Tibial nerve (tissue), 4 donors: ENCODE data around the gene SRPRB.

ENCODE experiments used
- EP300 ChIP-seq, 2 donors: sonication (generic); formaldehyde crosslinking; IDR thresholded peaks; one replicate each; pipeline ENCODE4 v1.6.1; 2017; ENCODE audit warnings: antibody characterized with exemption in 2 of 2, mild to moderate bottlenecking in 1 of 2
- TF ChIP-seq, protein P1 (sequence below), 5 experiments: fragments of 200-600 bp in 3 of 5; fragments of 450-650 bp in 2 of 5; sonication (generic) in 3 of 5; IDR thresholded peaks; one replicate each; pipeline ENCODE4 v1.5.1; 2016 to 2019; ENCODE audit warnings: antibody characterized with exemption in 5 of 5, mild to moderate bottlenecking in 3 of 5, moderate library complexity in 2 of 5

- TF ChIP-seq, protein P1, sequence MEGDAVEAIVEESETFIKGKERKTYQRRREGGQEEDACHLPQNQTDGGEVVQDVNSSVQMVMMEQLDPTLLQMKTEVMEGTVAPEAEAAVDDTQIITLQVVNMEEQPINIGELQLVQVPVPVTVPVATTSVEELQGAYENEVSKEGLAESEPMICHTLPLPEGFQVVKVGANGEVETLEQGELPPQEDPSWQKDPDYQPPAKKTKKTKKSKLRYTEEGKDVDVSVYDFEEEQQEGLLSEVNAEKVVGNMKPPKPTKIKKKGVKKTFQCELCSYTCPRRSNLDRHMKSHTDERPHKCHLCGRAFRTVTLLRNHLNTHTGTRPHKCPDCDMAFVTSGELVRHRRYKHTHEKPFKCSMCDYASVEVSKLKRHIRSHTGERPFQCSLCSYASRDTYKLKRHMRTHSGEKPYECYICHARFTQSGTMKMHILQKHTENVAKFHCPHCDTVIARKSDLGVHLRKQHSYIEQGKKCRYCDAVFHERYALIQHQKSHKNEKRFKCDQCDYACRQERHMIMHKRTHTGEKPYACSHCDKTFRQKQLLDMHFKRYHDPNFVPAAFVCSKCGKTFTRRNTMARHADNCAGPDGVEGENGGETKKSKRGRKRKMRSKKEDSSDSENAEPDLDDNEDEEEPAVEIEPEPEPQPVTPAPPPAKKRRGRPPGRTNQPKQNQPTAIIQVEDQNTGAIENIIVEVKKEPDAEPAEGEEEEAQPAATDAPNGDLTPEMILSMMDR (IDR thresholded peaks at IDR 0.05) = no peak
- TF ChIP-seq EP300 (IDR thresholded peaks at IDR 0.05) = no peak
Observed at GRCh38 chr3:133758964-133759739, 46.5 kb upstream of the SRPRB start.
